ENCODE measurements around the gene HHIP.
"Not testable (repeated sequence)": the region's sequence is repeated elsewhere in the genome, so short reads cannot be mapped to it uniquely, and the experiment has no call there.

The HHIP gene

DNA sequence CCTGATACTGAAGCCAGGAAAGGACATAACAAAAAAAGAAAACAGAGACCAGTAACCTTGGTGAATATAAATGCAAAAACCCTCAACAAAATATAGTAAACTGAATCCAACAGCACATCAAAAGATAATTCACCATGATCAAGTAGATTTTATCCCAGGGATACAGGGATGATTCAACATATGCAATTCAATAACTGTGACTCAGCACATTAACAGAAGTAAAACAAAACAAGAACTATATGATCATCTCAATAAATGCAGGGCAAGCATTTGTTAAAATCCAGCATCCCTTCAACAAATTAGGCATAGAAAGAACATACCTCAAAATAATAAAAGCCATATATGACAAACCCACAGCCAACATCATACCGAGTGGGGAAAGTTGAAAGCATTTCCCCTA, 112.0 kb downstream of the HHIP start:
- no peak for DNase-seq

DNA sequence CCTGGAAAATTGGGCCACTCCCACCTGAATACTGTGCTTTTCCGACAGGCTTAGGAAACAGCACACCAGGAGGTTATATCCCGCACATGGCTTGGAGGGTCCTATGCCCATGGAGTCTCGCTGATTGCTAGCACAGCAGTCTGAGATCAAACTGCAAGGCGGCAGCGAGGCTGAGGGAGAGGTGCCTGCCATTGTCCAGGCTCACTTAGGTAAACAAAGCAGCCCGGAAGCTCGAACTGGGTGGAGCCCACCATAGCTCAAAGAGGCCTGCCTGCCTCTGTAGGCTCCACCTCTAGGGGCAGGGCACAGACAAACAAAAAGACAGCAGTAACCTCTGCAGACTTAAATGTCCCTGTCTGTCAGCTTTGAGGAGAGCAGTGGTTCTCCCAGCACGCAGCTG, 122.9 kb downstream of the HHIP start:
- DNase-seq, result not testable (repeated sequence)

DNA sequence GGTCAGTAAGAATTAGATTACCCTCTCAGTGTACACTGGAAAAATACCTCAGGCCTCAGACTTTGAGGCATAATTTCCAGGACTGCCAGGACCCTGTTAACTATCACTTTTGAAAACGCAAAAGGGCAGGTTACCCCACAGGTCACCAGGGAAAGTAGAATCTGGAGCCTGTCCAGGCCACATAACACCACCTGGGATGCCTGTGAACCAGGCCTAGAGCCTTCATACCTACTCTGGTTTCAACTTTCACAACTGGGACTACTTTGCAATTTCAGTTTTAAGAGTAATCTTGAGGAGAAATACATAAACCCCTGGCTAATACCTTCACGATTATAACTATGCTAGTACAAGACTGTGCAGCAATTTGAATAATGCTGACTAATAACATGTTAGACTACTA, 132.4 kb downstream of the HHIP start:
- no peak for DNase-seq

DNA sequence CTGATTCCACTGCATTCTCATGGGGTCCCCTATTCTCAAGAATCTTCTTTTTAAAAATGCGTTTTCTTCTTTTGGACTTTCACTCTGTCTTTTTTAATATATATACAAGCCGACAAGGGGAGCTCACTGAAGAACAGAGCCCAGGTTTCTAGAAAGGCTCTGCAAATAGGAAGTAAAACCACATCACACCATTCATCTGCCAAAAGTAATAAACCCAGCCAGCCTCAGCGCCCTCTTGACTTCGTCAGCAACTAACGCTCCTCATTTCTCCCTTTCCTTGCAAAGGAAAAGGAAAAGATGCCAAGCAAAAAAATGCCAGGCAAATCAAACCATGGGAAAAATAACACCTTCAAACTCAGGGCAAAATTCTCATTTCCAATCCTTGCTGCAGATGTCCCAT, 136.4 kb downstream of the HHIP start:
- no peak for DNase-seq

DNA sequence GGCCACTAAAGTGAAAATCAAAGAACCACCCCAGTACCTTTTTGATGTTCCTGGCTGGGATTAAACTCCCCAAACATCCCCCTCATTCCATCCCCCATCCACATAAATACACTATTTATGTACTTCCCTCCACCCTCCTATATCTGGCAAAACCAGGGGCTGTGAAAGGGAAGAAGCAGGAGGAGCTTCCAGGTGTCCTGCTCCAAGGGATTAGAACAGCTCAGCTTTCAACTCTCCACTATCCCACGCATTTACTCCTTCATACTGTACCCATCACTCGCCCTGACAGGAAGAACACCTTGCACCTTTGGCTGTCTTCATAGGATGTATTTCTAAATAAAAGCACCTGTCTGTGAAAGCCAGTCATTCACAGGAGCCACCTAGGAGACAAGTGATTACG, 140.0 kb downstream of the HHIP start:
- no peak for DNase-seq

DNA sequence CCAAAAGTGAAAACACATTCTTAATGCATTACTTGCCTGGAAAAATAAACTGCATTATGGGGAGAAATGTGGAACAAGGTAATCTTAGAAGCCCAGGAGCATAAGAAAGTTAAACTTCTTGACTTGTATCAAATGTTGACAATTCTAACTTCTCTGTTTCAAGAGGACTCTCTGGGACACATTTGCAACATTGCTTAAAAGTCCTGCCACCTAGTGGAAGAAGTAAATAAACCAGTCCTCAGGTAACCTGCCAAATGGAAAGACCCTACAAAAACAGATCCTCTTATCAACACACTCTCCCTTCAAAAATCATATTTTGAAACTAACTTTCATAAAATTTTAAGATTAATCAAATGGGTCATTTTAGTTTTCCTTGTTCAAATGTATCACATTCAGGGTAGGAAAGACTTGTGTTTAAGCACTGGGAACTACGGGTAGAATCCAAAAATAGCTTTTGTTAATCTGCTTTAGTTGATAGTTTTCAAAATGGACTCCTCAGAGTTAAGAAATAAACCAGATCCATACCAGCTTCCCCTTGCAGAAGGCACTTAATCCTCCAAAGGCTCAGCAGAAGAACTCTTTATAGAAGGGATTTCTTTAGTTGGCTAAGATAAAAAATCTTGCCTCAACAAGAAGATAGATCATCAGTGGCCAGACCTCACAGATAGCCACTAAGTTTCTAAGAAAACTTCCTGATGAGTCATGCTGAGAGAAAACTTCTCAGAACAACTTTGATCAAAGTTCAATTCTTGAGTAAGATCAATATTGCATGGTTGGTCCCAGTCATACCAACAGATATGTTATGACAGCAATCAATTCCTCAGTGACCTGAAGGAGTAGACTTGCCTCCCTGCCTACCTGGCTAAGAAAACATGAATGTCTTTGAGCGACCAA, 141.7 kb downstream of the HHIP start:
- no peak for DNase-seq

DNA sequence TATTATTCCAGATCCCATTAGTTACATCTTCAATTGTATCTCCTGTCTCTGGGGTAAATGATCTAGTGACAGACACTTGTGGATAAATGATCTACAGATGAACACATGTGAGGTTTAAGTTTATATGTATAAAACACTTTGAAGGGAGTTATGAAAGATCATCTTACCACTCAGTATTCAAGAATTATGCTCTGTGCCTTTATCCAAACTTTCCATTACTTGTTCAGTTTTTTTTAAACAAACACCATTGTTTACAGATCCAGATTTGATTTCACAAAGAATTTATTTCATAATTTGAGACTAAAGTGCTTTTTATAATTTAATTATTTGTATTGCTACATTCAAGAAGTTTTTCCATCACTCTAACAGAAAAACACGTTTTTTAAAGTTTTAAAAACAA, 142.5 kb downstream of the HHIP start:
- no peak for DNase-seq

DNA sequence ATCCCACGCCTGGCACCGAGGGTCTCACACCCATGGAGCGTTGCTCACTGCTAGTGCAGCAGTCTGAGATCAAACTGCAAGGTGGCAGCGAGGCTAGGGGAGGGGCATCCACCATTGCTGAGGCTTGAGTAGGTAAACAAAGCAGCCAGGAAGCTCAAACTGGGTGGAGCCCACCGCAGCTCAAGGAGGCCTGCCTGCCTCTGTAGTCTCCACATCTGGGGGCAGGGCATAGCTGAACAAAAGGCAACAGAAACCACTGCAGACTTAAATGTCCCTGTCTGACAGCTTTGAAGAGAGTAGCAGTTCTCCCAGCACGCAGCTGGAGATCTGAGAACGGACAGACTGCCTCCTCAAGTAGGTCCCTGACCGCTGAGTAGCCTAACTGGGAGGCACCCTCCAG, 146.0 kb downstream of the HHIP start:
- not testable (repeated sequence) for DNase-seq

Measured in activated effector memory CD4-positive, alpha-beta T cell treated with anti-CD3 and anti-CD28 coated beads, Interleukin-2, amount 50 U/mL, for 16 hours (primary cell).